Mammary epithelial cell (primary cell): Measurements from ENCODE around the gene SYT14.

ENCODE experiments used
- EZH2 ChIP-seq: IDR thresholded peaks from 2 replicates; pipeline ENCODE4 v1.6.1; 2012; ENCODE audit warnings: low read length, inconsistent platforms, borderline replicate concordance
- TF ChIP-seq, protein P1 (sequence below), 2 donors: IDR thresholded peaks in 1 of 2; conservative IDR thresholded peaks in 1 of 2; 2 replicates each; pipeline ENCODE4 v1.5.1; 2011 to 2012; ENCODE audit warnings: inconsistent platforms in 2 of 2, low read length in 2 of 2, mild to moderate bottlenecking in 2 of 2, control low read depth in 1 of 2, low read depth in 1 of 2; ENCODE audit not compliant: insufficient read depth in 1 of 2; ENCODE audit errors: extremely low read depth in 1 of 2

DNA sequence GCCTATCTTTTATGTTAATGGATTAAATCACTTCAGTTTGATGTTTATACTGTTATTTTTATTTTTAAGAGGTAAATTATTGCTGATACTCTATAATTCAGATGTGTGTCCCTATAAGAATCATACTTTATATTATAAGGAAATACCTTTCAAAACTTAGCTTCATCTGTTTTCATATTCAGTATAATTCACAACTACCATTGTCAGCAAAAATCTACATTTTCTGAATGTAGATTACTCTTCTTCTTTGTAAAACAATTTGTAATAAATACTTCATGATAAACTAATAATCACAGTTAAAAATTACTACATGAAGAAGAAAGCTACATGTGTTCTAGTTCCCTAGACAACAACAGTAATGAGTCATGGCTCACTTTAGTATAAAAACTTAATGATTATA is 179.2 kb downstream of the SYT14 start:
- TF ChIP-seq, protein P1, sequence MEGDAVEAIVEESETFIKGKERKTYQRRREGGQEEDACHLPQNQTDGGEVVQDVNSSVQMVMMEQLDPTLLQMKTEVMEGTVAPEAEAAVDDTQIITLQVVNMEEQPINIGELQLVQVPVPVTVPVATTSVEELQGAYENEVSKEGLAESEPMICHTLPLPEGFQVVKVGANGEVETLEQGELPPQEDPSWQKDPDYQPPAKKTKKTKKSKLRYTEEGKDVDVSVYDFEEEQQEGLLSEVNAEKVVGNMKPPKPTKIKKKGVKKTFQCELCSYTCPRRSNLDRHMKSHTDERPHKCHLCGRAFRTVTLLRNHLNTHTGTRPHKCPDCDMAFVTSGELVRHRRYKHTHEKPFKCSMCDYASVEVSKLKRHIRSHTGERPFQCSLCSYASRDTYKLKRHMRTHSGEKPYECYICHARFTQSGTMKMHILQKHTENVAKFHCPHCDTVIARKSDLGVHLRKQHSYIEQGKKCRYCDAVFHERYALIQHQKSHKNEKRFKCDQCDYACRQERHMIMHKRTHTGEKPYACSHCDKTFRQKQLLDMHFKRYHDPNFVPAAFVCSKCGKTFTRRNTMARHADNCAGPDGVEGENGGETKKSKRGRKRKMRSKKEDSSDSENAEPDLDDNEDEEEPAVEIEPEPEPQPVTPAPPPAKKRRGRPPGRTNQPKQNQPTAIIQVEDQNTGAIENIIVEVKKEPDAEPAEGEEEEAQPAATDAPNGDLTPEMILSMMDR (conservative IDR thresholded peaks at IDR 0.05 in 1 of 2, IDR thresholded peaks at IDR 0.05 in 1 of 2; ENCODE audit: extremely low read depth in 1 of 2, insufficient read depth in 1 of 2, low read depth in 1 of 2, low read length in 2 of 2), result no peak
- no peak for TF ChIP-seq EZH2
